Breast epithelium (tissue), 3 donors: Measurements from ENCODE around the gene SCN5A.

Experiments
- CTCF ChIP-seq, 3 donors: fragments of 450-650 bp; IDR thresholded peaks; one replicate each; pipeline ENCODE4 v1.5.1; 2016 to 2017; ENCODE audit warnings: antibody characterized with exemption in 3 of 3, mild to moderate bottlenecking in 3 of 3, moderate library complexity in 3 of 3
- POLR2A ChIP-seq: fragments of 450-650 bp; IDR thresholded peaks from one replicate; pipeline ENCODE4 v1.6.1; 2016; ENCODE audit warnings: antibody characterized with exemption, mild to moderate bottlenecking, moderate library complexity
- POLR2AphosphoS5 ChIP-seq, 3 donors: sonication (generic); formaldehyde crosslinking; IDR thresholded peaks; one replicate each; pipeline ENCODE4 v1.6.1; 2017; ENCODE audit warnings: antibody characterized with exemption in 3 of 3

- TF ChIP-seq CTCF (IDR thresholded peaks at IDR 0.05) (no peak), POLR2A (no peak), POLR2AphosphoS5 (IDR thresholded peaks at IDR 0.05) (no peak)
Measured at GRCh38 chr3:38609386-38610111, 39.9 kb downstream of the SCN5A start.
